HepG2 (cell line): Measurements from ENCODE around the gene SLC16A3. TPM values are rescaled to one million over a fixed set of nuclear protein-coding genes. Genes with fewer than 3 reads are reported as not detected.

Experiments used
- CC2D1A ChIP-seq: sonication (generic); formaldehyde crosslinking; IDR thresholded peaks from 2 replicates; pipeline ENCODE4 v1.8.1; 2023; ENCODE audit warnings: mild to moderate bottlenecking, missing genetic modification reagents
- EEA1 ChIP-seq: sonication (generic); formaldehyde crosslinking; IDR thresholded peaks from 2 replicates; pipeline ENCODE4 v1.5.1; 2020; ENCODE audit warnings: mild to moderate bottlenecking, missing genetic modification reagents, borderline replicate concordance
- ELK4 ChIP-seq: sonication (generic); formaldehyde crosslinking; IDR thresholded peaks from 2 replicates; pipeline ENCODE4 v1.9.0; 2021; ENCODE audit warnings: missing genetic modification reagents, borderline replicate concordance
- FOSL1 ChIP-seq: sonication (generic); formaldehyde crosslinking; IDR thresholded peaks from 2 replicates; pipeline ENCODE4 v1.9.0; 2021; ENCODE audit warnings: missing genetic modification reagents, borderline replicate concordance
- FOXK1 ChIP-seq: sonication (generic); formaldehyde crosslinking; IDR thresholded peaks from 2 replicates; pipeline ENCODE4 v1.4.0; 2020; ENCODE audit warnings: low read depth, missing genetic modification reagents, borderline replicate concordance
- FOXP1 ChIP-seq, 2 experiments: fragments of 450-650 bp in 1 of 2; IDR thresholded peaks; 2 replicates each; pipeline ENCODE4 v1.6.1; 2017 to 2018; ENCODE audit warnings: antibody characterized with exemption in 1 of 2
- GLI4 ChIP-seq: sonication (generic); formaldehyde crosslinking; IDR thresholded peaks from 2 replicates; pipeline ENCODE4 v1.5.1; 2020; ENCODE audit warnings: missing genetic modification reagents, mild to moderate bottlenecking, moderate library complexity, borderline replicate concordance
- GPBP1L1 ChIP-seq: sonication (generic); formaldehyde crosslinking; IDR thresholded peaks from 2 replicates; pipeline ENCODE4 v1.5.0; 2020; ENCODE audit warnings: mild to moderate bottlenecking, missing genetic modification reagents
- HMG20A ChIP-seq: IDR thresholded peaks from 2 replicates; pipeline ENCODE4 v1.6.1; 2016; ENCODE audit warnings: borderline replicate concordance
- LBX2 ChIP-seq: sonication (generic); formaldehyde crosslinking; IDR thresholded peaks from 2 replicates; pipeline ENCODE4 v1.5.0; 2020; ENCODE audit warnings: missing genetic modification reagents, mild to moderate bottlenecking, borderline replicate concordance
- MED1 ChIP-seq: sonication (generic); formaldehyde crosslinking; IDR thresholded peaks from 2 replicates; pipeline ENCODE4 v1.4.0; 2020; ENCODE audit warnings: missing genetic modification reagents
- NFYB ChIP-seq: sonication (generic); formaldehyde crosslinking; IDR thresholded peaks from 2 replicates; pipeline ENCODE4 v1.4.0; 2020; ENCODE audit warnings: missing genetic modification reagents
- SIN3B ChIP-seq: fragments of 150-350 bp; IDR thresholded peaks from 2 replicates; pipeline ENCODE4 v1.6.1; 2014; ENCODE audit warnings: low read length
- STAG1 ChIP-seq: sonication (generic); formaldehyde crosslinking; IDR thresholded peaks from 2 replicates; pipeline ENCODE4 v1.4.0; 2020; ENCODE audit warnings: missing genetic modification reagents
- SYNCRIP ChIP-seq: fragments of 200-400 bp; formaldehyde crosslinking; IDR thresholded peaks from 2 replicates; pipeline ENCODE4 v1.6.1; 2018; ENCODE audit warnings: mild to moderate bottlenecking, low read depth, low read length; ENCODE audit not compliant: insufficient read depth
- TEF ChIP-seq: sonication (generic); formaldehyde crosslinking; IDR thresholded peaks from 2 replicates; pipeline ENCODE4 v1.5.0; 2020; ENCODE audit warnings: missing genetic modification reagents
- TERF1 ChIP-seq: sonication (generic); formaldehyde crosslinking; IDR thresholded peaks from 2 replicates; pipeline ENCODE4 v1.8.0; 2022; ENCODE audit warnings: mild to moderate bottlenecking, missing genetic modification reagents, moderate library complexity
- TP53 ChIP-seq: sonication (generic); formaldehyde crosslinking; conservative IDR thresholded peaks from 2 replicates; pipeline ENCODE4 v1.4.0; 2020; ENCODE audit warnings: missing genetic modification reagents
- ZBTB2 ChIP-seq: sonication (generic); formaldehyde crosslinking; IDR thresholded peaks from 2 replicates; pipeline ENCODE4 v1.8.0; 2022; ENCODE audit warnings: low read depth, missing genetic modification reagents
- ZNF296 ChIP-seq: sonication (generic); formaldehyde crosslinking; conservative IDR thresholded peaks from 2 replicates; pipeline ENCODE4 v1.5.0; 2020; ENCODE audit warnings: mild to moderate bottlenecking, missing genetic modification reagents
- ZNF333 ChIP-seq: sonication (generic); formaldehyde crosslinking; IDR thresholded peaks from 2 replicates; pipeline ENCODE4 v1.4.0; 2020; ENCODE audit warnings: mild to moderate bottlenecking, missing genetic modification reagents, borderline replicate concordance
- ZNF414 ChIP-seq: sonication (generic); formaldehyde crosslinking; IDR thresholded peaks from 2 replicates; pipeline ENCODE4 v1.5.0; 2020; ENCODE audit warnings: missing genetic modification reagents
- ZSCAN25 ChIP-seq: sonication (generic); formaldehyde crosslinking; IDR thresholded peaks from 2 replicates; pipeline ENCODE4 v1.8.0; 2022; ENCODE audit warnings: mild to moderate bottlenecking, missing genetic modification reagents
- polyA plus RNA-seq, 8 experiments: library from polyadenylated mRNA; depleted of rRNA in 3 of 8; stranded (reverse) in 7 of 8; unstranded in 1 of 8; fragments of >200 nt; fragmentation: Illumina TruSeq in 4 of 8; extraction: Trizol in 4 of 8; gene quantifications; 2 replicates each; pipeline versions ENCODE4 v1.2.1 to v1.2.3, GENCODE V29; 2011 to 2016; ENCODE audit warnings: low read depth in 4 of 8, missing spikeins in 1 of 8, mixed read lengths in 1 of 8; ENCODE audit not compliant: insufficient read depth in 1 of 8
- total RNA-seq, 5 experiments: library from RNA; depleted of rRNA; stranded (reverse); fragments of >200 nt; fragmentation: Illumina TruSeq; extraction: Trizol; gene quantifications; 2 replicates each; pipeline ENCODE4 v1.2.3, GENCODE V29; 2016; ENCODE audit warnings: low read depth in 1 of 5

The SLC16A3 gene
- total and polyA plus RNA-seq, 2 of the 13 experiments (the other 11 are each of a cell fraction or from before 2014, with no cell fraction given), result 242 to 349 TPM

- TF ChIP-seq MED1 (peak; percentile 20; the same call in 1 of the 2 replicates), LBX2 (0 out of 2 replicates have a peak, but pooled peaks have one; percentile 56), FOSL1 (no peak), TEF (no peak), ZNF296 (no peak), TP53 (CRISPR knock-in tag) (no peak), NFYB (no peak), TERF1 (CRISPR knock-in tag) (0 out of 2 replicates have a peak, but pooled peaks have one; percentile 63), CC2D1A (CRISPR knock-in tag) (no peak), FOXP1 (IDR thresholded peaks at IDR 0.05) (no peak), FOXP1 (CRISPR knock-in tag; IDR thresholded peaks at IDR 0.05) (no peak), ZSCAN25 (peak; percentile 78), GLI4 (no peak), STAG1 (CRISPR knock-in tag) (0 out of 2 replicates have a peak, but pooled peaks have one; percentile 3), ZNF333 (CRISPR knock-in tag) (no peak), HMG20A (CRISPR knock-in tag) (no peak), SYNCRIP (no peak), GPBP1L1 (CRISPR knock-in tag) (no peak), EEA1 (CRISPR knock-in tag) (no peak), ZBTB2 (no peak), SIN3B (no peak), ZNF414 (CRISPR knock-in tag) (peak; percentile 71), FOXK1 (CRISPR knock-in tag) (no peak), ELK4 (CRISPR knock-in tag) (no peak)
Observed at GRCh38 chr17:82241926-82242697, 13.3 kb downstream of the SLC16A3 start (continued).
